ENCODE measurements around the gene IMPACT. TPM values are rescaled to one million over a fixed set of nuclear protein-coding genes. Genes with fewer than 3 reads are reported as not detected.

The IMPACT gene
- total and polyA plus RNA-seq, 9 donors, result 13.7 to 50.3 (median 28.7) TPM

DNA sequence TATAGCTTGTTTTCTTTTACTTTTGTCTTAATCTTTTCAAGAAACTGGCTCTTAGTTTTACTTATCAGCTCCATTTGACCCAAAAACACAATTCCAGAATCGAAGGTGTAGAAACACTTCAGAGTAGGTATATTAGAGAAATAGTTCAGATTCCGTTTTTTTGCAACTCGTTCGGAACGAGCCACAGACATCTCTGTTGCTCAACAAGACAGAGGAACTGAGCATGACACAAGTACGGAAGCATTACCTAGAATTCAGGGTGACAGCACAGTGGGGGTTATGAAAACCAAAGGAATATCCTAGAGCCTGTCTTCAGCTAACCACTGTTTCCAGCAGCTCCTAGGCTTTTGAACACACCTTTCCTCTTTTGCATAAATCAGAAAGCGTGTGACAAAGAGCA is 39.0 kb downstream of the IMPACT start:
- intact Hi-C loops (cut with DNase I), result no loop called here
- H3K4me1 ChIP-seq (ENCODE audit: insufficient read depth), result no peaks in the 10 kb centered on the region
- TF ChIP-seq, protein P1, sequence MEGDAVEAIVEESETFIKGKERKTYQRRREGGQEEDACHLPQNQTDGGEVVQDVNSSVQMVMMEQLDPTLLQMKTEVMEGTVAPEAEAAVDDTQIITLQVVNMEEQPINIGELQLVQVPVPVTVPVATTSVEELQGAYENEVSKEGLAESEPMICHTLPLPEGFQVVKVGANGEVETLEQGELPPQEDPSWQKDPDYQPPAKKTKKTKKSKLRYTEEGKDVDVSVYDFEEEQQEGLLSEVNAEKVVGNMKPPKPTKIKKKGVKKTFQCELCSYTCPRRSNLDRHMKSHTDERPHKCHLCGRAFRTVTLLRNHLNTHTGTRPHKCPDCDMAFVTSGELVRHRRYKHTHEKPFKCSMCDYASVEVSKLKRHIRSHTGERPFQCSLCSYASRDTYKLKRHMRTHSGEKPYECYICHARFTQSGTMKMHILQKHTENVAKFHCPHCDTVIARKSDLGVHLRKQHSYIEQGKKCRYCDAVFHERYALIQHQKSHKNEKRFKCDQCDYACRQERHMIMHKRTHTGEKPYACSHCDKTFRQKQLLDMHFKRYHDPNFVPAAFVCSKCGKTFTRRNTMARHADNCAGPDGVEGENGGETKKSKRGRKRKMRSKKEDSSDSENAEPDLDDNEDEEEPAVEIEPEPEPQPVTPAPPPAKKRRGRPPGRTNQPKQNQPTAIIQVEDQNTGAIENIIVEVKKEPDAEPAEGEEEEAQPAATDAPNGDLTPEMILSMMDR (IDR thresholded peaks at IDR 0.05), result no peak
- no peak for TF ChIP-seq POLR2A (IDR thresholded peaks at IDR 0.05)
- no peak for TF ChIP-seq EP300 (IDR thresholded peaks at IDR 0.05)
- no peaks in the 10 kb centered on the region for H3K36me3 ChIP-seq
- no peak for DNase-seq
- 82 to 85% (median 84%) methylated on average over 7 of the region's 7 CpGs for WGBS, 3 donors
- no peaks in the 10 kb centered on the region for H3K9me3 ChIP-seq
- no peak overlapping the region for H3K4me3 ChIP-seq
- H3K27me3 ChIP-seq, result no peaks in the 10 kb centered on the region
- no peak overlapping the region for H3K27ac ChIP-seq

DNA sequence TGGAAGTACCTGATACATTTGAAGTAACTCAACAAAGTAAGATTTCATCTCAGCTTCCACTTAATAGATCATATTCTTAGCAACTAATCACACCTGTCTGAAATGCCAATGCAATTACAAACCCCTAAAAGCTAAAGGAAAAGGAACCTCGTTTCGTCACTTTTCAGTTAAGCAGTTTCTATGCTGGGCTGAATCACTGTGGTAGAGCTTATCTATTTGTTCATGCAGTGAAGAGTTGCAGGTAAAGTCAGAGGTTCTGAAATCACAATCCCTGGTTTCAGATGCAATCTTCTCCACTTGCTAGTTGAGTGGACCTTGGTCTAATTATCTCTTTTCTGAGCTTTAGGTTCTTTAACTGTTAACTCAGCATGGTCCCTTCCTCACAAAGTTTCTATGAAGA is 40.3 kb downstream of the IMPACT start:
- TF ChIP-seq POLR2A (IDR thresholded peaks at IDR 0.05), result no peak
- no peak for TF ChIP-seq EP300 (IDR thresholded peaks at IDR 0.05)
- TF ChIP-seq, protein P1 (IDR thresholded peaks at IDR 0.05), result no peak
- Histone ChIP-seq H3K4me1 (ENCODE audit: insufficient read depth) (no peaks in the 10 kb centered on the region), H3K4me3 (no peak overlapping the region), H3K27ac (no peak overlapping the region), H3K36me3 (no peaks in the 10 kb centered on the region), H3K27me3 (no peaks in the 10 kb centered on the region), H3K9me3 (no peaks in the 10 kb centered on the region)
- DNase-seq, result no peak
- intact Hi-C loops (cut with DNase I), result no loop called here
- 83 to 94% (median 90%) methylated on average over 2 of the region's 2 CpGs for WGBS, 3 donors

DNA sequence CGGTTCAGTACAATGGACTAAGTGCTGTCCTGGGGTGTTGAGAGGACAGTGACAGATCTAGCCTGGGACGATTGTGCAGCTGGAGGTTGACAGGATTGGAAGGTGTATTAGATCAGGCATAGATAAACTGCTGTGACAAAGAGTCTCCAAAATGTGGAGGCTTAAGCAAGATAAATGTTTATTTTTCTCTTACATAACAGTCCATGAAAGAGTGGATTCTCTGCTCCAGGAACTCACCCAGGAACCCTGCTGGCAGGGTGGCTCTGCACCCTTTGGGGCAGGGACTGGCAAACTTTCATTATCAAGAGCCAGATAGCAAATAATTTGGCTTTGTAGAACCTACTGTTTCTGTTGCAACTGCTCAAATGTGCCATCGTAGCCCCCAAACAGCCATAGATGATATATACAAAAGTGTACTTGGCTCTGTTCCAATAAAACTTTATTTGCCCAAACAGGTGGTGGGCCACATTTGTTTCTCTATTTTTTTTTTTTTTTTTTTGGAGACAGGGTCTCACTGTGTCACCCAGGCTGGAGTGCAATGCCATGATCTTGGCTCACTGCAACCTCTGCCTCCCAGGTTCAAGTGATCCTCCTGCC is 43.6 kb downstream of the IMPACT start:
- no peaks in the 10 kb centered on the region for H3K27me3 ChIP-seq
- DNase-seq, result no peak
- no peaks in the 10 kb centered on the region for H3K36me3 ChIP-seq
- H3K27ac ChIP-seq, result no peak overlapping the region
- TF ChIP-seq, protein P1 (IDR thresholded peaks at IDR 0.05), result no peak
- TF ChIP-seq EP300 (IDR thresholded peaks at IDR 0.05), result no peak
- no peak for TF ChIP-seq POLR2A (IDR thresholded peaks at IDR 0.05)
- H3K4me3 ChIP-seq, result no peak overlapping the region
- intact Hi-C loops (cut with DNase I), result no loop called here
- no peaks in the 10 kb centered on the region for H3K9me3 ChIP-seq
- H3K4me1 ChIP-seq (ENCODE audit: insufficient read depth), result no peaks in the 10 kb centered on the region
- 86 to 90% (median 88%) methylated on average over 3 of the region's 3 CpGs for WGBS, 3 donors

DNA sequence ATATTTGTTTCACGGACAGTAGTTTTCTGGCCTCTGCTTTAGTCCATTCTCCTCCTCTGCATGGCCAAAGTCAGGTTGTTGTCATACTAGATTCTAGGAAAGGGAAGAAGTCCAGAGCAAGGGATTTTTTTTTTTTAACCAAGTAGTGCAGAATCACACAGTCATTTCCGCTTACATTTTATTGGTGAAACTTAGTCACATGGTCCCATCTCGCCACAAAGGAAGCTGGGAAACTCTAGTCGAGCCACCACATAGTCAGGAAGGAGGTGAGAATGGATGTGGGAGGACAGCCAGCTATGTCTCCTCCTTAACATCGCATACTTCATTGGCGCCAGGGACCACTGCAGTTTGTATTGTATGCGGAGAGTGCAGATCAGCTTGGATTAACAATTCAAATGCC is 44.3 kb downstream of the IMPACT start:
- TF ChIP-seq, protein P1 (IDR thresholded peaks at IDR 0.05), result no peak
- intact Hi-C loops (cut with DNase I), result no loop called here
- WGBS, 3 donors, result 88 to 92% (median 89%) methylated on average over 7 of the region's 7 CpGs

More for the DNA sequence above, 44.3 kb downstream of the IMPACT start:
- DNase-seq, result no peak
- H3K36me3 ChIP-seq, result no peaks in the 10 kb centered on the region
- H3K4me1 ChIP-seq (ENCODE audit: insufficient read depth), result no peaks in the 10 kb centered on the region
- H3K27me3 ChIP-seq, result no peaks in the 10 kb centered on the region
- no peak overlapping the region for H3K4me3 ChIP-seq
- no peak overlapping the region for H3K27ac ChIP-seq
- H3K9me3 ChIP-seq, result no peaks in the 10 kb centered on the region
